Colonic mucosa (tissue), 4 donors: ENCODE results near the gene PTOV1. TPM values are rescaled to one million over a fixed set of nuclear protein-coding genes. Genes with fewer than 3 reads are reported as not detected.

Source experiments
- DNase-seq: peaks from one replicate; pipeline ENCODE4 v3.0.0-alpha.2; 2020
- H3K27ac ChIP-seq: fragments of 200-600 bp; one replicate; pipeline ENCODE4 v1.8.0; 2021
- H3K27me3 ChIP-seq: fragments of 200-600 bp; one replicate; pipeline ENCODE4 v1.8.0; 2021
- H3K36me3 ChIP-seq: fragments of 200-600 bp; one replicate; pipeline ENCODE4 v1.8.0; 2021
- H3K4me1 ChIP-seq: fragments of 200-600 bp; one replicate; pipeline ENCODE4 v1.8.0; 2021; ENCODE audit warnings: mild to moderate bottlenecking
- H3K4me3 ChIP-seq: fragments of 200-600 bp; one replicate; pipeline ENCODE4 v1.8.0; 2021
- H3K9ac ChIP-seq, 2 donors: one replicate each; pipeline ENCODE4 v1.7.0; 2013; ENCODE audit warnings: control low read depth in 2 of 2, low read depth in 2 of 2, low read length in 2 of 2
- H3K9me3 ChIP-seq: fragments of 200-600 bp; one replicate; pipeline ENCODE4 v1.8.0; 2021
- CTCF ChIP-seq: fragments of 200-600 bp; IDR thresholded peaks from one replicate; pipeline ENCODE4 v1.8.0; 2022; ENCODE audit warnings: antibody characterized with exemption, mild to moderate bottlenecking
- intact Hi-C: fragments of 100-400 bp; cut with DNase I; formaldehyde crosslinking; loops from one replicate; pipeline ENCODE4 v1.14.1; 2022
- total RNA-seq, 2 donors: library from RNA; stranded (reverse); fragmentation: NEBNext Ultra II Directional in 1 of 2; extraction: Animal tissue kit (Norgen Biotek cat#: 25700) in 1 of 2; gene quantifications; one replicate each; pipeline ENCODE4 v1.2.1, GENCODE V29; 2021
- donor health status: healthy.
- donor health status: DM: no; HTN: no; CAD: no.
- donor health status: DM: no; HTN: no; CAD: no.

Gene PTOV1
- total RNA-seq, 2 donors from 2014 or later, result 109 to 128 TPM

GRCh38 chr19:49890349-49891311 lies 39.7 kb downstream of the PTOV1 start:
- Histone ChIP-seq H3K27me3 (no peaks in the 10 kb centered on the region), H3K4me3 (peak overlapping the region; percentile 41), H3K4me1 (peaks cover 4% of the 10 kb centered on the region), H3K9ac (peak overlapping the region in 1 of 2 donors; percentile 35), H3K27ac (no peak overlapping the region), H3K36me3 (no peaks in the 10 kb centered on the region), H3K9me3 (no peaks in the 10 kb centered on the region)
- peak; percentile 69 for DNase-seq
- no peak for TF ChIP-seq CTCF
- intact Hi-C loops, result no loop called here

- Histone ChIP-seq H3K4me1 (peaks cover 4% of the 10 kb centered on the region), H3K4me3 (no peak overlapping the region), H3K9ac (no peak overlapping the region), H3K36me3 (no peaks in the 10 kb centered on the region), H3K27ac (no peak overlapping the region), H3K27me3 (no peaks in the 10 kb centered on the region), H3K9me3 (no peaks in the 10 kb centered on the region)
- no peak for DNase-seq
- no peak for TF ChIP-seq CTCF
- intact Hi-C loops, result no loop called here
Measured at GRCh38 chr19:49891393-49891792, 40.4 kb downstream of the PTOV1 start.

GRCh38 chr19:49892716-49893115 lies 41.8 kb downstream of the PTOV1 start:
- Histone ChIP-seq H3K9me3 (no peaks in the 10 kb centered on the region), H3K36me3 (no peaks in the 10 kb centered on the region), H3K4me3 (no peak overlapping the region), H3K4me1 (peaks cover 4% of the 10 kb centered on the region), H3K9ac (no peak overlapping the region), H3K27ac (no peak overlapping the region), H3K27me3 (no peaks in the 10 kb centered on the region)
- no peak for DNase-seq
- TF ChIP-seq CTCF, result no peak
- intact Hi-C loops, result no loop called here

GRCh38 chr19:49894011-49894664 lies 43.2 kb downstream of the PTOV1 start:
- TF ChIP-seq CTCF, result no peak
- Histone ChIP-seq H3K27ac (no peak overlapping the region), H3K9ac (no peak overlapping the region), H3K36me3 (no peaks in the 10 kb centered on the region), H3K4me3 (no peak overlapping the region), H3K9me3 (no peaks in the 10 kb centered on the region), H3K27me3 (no peaks in the 10 kb centered on the region), H3K4me1 (peaks cover 4% of the 10 kb centered on the region)
- no peak for DNase-seq
- intact Hi-C loops, result no loop called here

- no peaks in the 10 kb centered on the region for H3K27me3 ChIP-seq
- no peak for TF ChIP-seq CTCF
- DNase-seq, result no peak
- H3K27ac ChIP-seq, result no peak overlapping the region
- no peak overlapping the region for H3K4me3 ChIP-seq
- peak overlapping the region in 1 of 2 donors; percentile 12 for H3K9ac ChIP-seq
- no peaks in the 10 kb centered on the region for H3K9me3 ChIP-seq
- peaks cover 4% of the 10 kb centered on the region for H3K4me1 ChIP-seq
- intact Hi-C loops, result no loop called here
- no peaks in the 10 kb centered on the region for H3K36me3 ChIP-seq
Measured at GRCh38 chr19:49894879-49895565, 44.1 kb downstream of the PTOV1 start.
